Adrenal gland (tissue), 12 donors: ENCODE measurements around the gene ARAF. TPM values are rescaled to one million over a fixed set of nuclear protein-coding genes. Genes with fewer than 3 reads are reported as not detected.
A peak's percentile ranks its signal among the peaks of the same experiment; 100 is the strongest.

ENCODE experiments used
- DNase-seq, 7 donors: peaks; one replicate each; pipeline ENCODE4 v3.0.0-alpha.2; 2019 to 2020
- H3K27ac ChIP-seq, 5 donors: fragments of 200-600 bp; sonication (generic) in 4 of 5; 1 replicate in 3 of 5; 2 replicates in 2 of 5; pipeline versions ENCODE4 v1.5.1 to v1.8.0; 2016 to 2020; ENCODE audit warnings: mild to moderate bottlenecking in 1 of 5
- H3K27me3 ChIP-seq: fragments of 200-600 bp; 2 replicates; pipeline ENCODE4 v1.8.0; 2021
- H3K36me3 ChIP-seq, 2 donors: fragments of 200-600 bp; replicated peaks in 1 of 2; 1 replicate in 1 of 2; 2 replicates in 1 of 2; pipeline versions ENCODE4 v1.5.1 to v1.8.0; 2018 to 2022
- H3K4me1 ChIP-seq, 2 donors: fragments of 200-600 bp; replicated peaks in 1 of 2; 1 replicate in 1 of 2; 2 replicates in 1 of 2; pipeline versions ENCODE4 v1.5.1 to v1.8.0; 2018 to 2021
- H3K4me3 ChIP-seq, 4 donors: fragments of 200-600 bp; sonication (generic) in 3 of 4; one replicate each; pipeline ENCODE4 v1.5.1; 2016 to 2018
- H3K9me3 ChIP-seq, 3 donors: fragments of 200-600 bp; sonication (generic) in 1 of 3; replicated peaks in 1 of 3; 1 replicate in 2 of 3; 2 replicates in 1 of 3; pipeline versions ENCODE4 v1.5.1 to v1.8.0; 2016 to 2021
- CTCF ChIP-seq, 6 experiments: fragments of 450-650 bp in 4 of 6; fragments of 200-600 bp in 2 of 6; sonication (generic) in 1 of 6; IDR thresholded peaks; 1 replicate in 5 of 6; 2 replicates in 1 of 6; pipeline versions ENCODE4 v1.5.1 to v1.8.0; 2016 to 2021; ENCODE audit warnings: antibody characterized with exemption in 6 of 6, mild to moderate bottlenecking in 2 of 6, moderate library complexity in 1 of 6
- POLR2A ChIP-seq, 2 donors: fragments of 450-650 bp; IDR thresholded peaks; one replicate each; pipeline ENCODE4 v1.6.1; 2017; ENCODE audit warnings: antibody characterized with exemption in 2 of 2, mild to moderate bottlenecking in 2 of 2, moderate library complexity in 1 of 2
- WGBS, 4 donors: extraction: QIAGEN DNeasy Blood & Tissue Kit in 2 of 4; methylation state at CpG; one replicate each; pipeline versions ENCODE4 v1.1.5 to v1.1.7; 2013 to 2017; 5-methylcytosine and 5-hydroxymethylcytosine counted together
- intact Hi-C, 2 donors: fragments of 100-400 bp; cut with DNase I; formaldehyde crosslinking; loops; one replicate each; pipeline versions ENCODE4 v1.14.1 to v1.15.0; 2022 to 2023
- polyA plus RNA-seq, 3 donors: library from polyadenylated mRNA; stranded (reverse); fragments of 200-250 nt in 2 of 3; fragments of 350-450 nt in 1 of 3; fragmentation: Illumina TruSeq in 1 of 3; extraction: RNeasy Lipid Tissue Mini Kit (QIAGEN cat#74804) in 1 of 3; gene quantifications; one replicate each; pipeline ENCODE4 v1.2.3, GENCODE V29; 2013 to 2014
- total RNA-seq, 9 donors: library from RNA; depleted of rRNA in 4 of 9; stranded (reverse); fragments of >200 nt in 4 of 9; fragments of 120-200 nt in 1 of 9; fragmentation: NEBNext Ultra II Directional in 1 of 9; extraction: Animal tissue kit (Norgen Biotek cat#: 25700) in 1 of 9; gene quantifications; one replicate each; pipeline versions ENCODE4 v1.1.0 to v1.2.4, GENCODE V29; 2013 to 2023
- donor health status: healthy with polysubstance abuse.
- donor health status: Bipolar disorder and iron deficiency.
- donor health status: DM: yes; HTN: yes; CAD: no.
- donor health status: DM: no; HTN: no; CAD: no.
- donor health status: DM: no; HTN: no; CAD: no.
- donor health status: DM: yes; HTN: yes; CAD: no.

ARAF gene
- total and polyA plus RNA-seq, 12 donors = 31.2 to 113 (median 64.2) TPM

- DNase-seq = no peak
- intact Hi-C loops = no loop called here
- Histone ChIP-seq H3K27ac (no peak overlapping the region), H3K4me1 (no peaks in the 10 kb centered on the region), H3K9me3 (no peaks in the 10 kb centered on the region), H3K36me3 (no peaks in the 10 kb centered on the region), H3K27me3 (no peaks in the 10 kb centered on the region), H3K4me3 (no peak overlapping the region)
- no peak for TF ChIP-seq CTCF (IDR thresholded peaks at IDR 0.05)
- TF ChIP-seq POLR2A (IDR thresholded peaks at IDR 0.05) = no peak
- WGBS, 4 donors = 83 to 92% (median 87%) methylated on average over 4 to 5 of the region's 5 CpGs
These were observed 17.5 kb upstream of the ARAF start for GRCh38 chrX:47543496-47543895.

GRCh38 chrX:47556045-47556623, 4.9 kb upstream of the ARAF start:
- intact Hi-C loops = no loop called here
- H3K27ac ChIP-seq = peak overlapping the region; percentile 79 to 95 (median 85)
- peak; percentile 87 to 97 (median 95) for DNase-seq

GRCh38 chrX:47558436-47558835, 2.6 kb upstream of the ARAF start:
- TF ChIP-seq POLR2A (IDR thresholded peaks at IDR 0.05) = no peak
- no peak for TF ChIP-seq CTCF (IDR thresholded peaks at IDR 0.05)
- Histone ChIP-seq H3K36me3 (peaks cover 0 to 8% of the 10 kb centered on the region in 2 donors), H3K27me3 (no peaks in the 10 kb centered on the region), H3K9me3 (no peaks in the 10 kb centered on the region), H3K27ac (no peak overlapping the region), H3K4me3 (no peak overlapping the region), H3K4me1 (no peaks in the 10 kb centered on the region)
- WGBS, 4 donors = 87 to 93% (median 91%) methylated on average over 3 of the region's 3 CpGs
- intact Hi-C loops = no loop called here
- DNase-seq = no peak

More at GRCh38 chrX:47556045-47556623, 4.9 kb upstream of the ARAF start:
- Histone ChIP-seq H3K4me3 (peak overlapping the region in 2 of 4 donors; percentile 14 to 47), H3K27me3 (no peaks in the 10 kb centered on the region), H3K4me1 (no peaks in the 10 kb centered on the region), H3K9me3 (no peaks in the 10 kb centered on the region), H3K36me3 (no peaks in the 10 kb centered on the region)
- no peak for TF ChIP-seq CTCF (IDR thresholded peaks at IDR 0.05)
- peak; percentile 19 to 84 for TF ChIP-seq POLR2A (IDR thresholded peaks at IDR 0.05)
- 0 to 40% (median 12%) methylated on average over 2 to 20 of the region's 20 CpGs for WGBS, 4 donors

- WGBS, 4 donors = 11 to 35% (median 20%) methylated on average over 14 to 15 of the region's 15 CpGs
- TF ChIP-seq CTCF (IDR thresholded peaks at IDR 0.05) = no peak
- intact Hi-C loops = loop anchor here in 1 of 2 donors (10.0 kb wide), 1 partner anchor 84 kb away; no protein-coding TSS in a partner anchor
These were observed 649 bp upstream of the ARAF start for GRCh38 chrX:47560179-47560933.

More at GRCh38 chrX:47560179-47560933, 649 bp upstream of the ARAF start:
- no peak for DNase-seq
- peak overlapping the region in 2 of 4 donors; percentile 52 to 63 for H3K4me3 ChIP-seq
- H3K36me3 ChIP-seq = peaks cover 0 to 11% of the 10 kb centered on the region in 2 donors
- H3K27ac ChIP-seq = peak overlapping the region in 4 of 5 donors; percentile 31 to 99 (median 89)
- H3K4me1 ChIP-seq = no peaks in the 10 kb centered on the region
- no peaks in the 10 kb centered on the region for H3K9me3 ChIP-seq
- no peaks in the 10 kb centered on the region for H3K27me3 ChIP-seq
